KBM-7 (cell line): ENCODE data around the gene SERPINE3.
A peak's percentile ranks its signal among the peaks of the same experiment; 100 is the strongest.

Experiments
- DNase-seq: peaks from one replicate; pipeline ENCODE4 v3.0.0-alpha.2; 2015
- in situ Hi-C: fragments of 300-500 bp; cut with MboI; formaldehyde crosslinking; loops from 2 replicates; pipeline ENCODE4 v1.14.3; 2020; ENCODE audit warnings: low sequenced_read_pairs, low pct_unique_long_range_greater_than_20kb, mixed read lengths

The SERPINE3 gene

GRCh38 chr13:51326777-51327176, 12.7 kb upstream of the SERPINE3 start:
- no peak for DNase-seq
- in situ Hi-C loops, result no loop called here

GRCh38 chr13:51327961-51328360, 11.5 kb upstream of the SERPINE3 start:
- in situ Hi-C loops, result no loop called here
- no peak for DNase-seq

- in situ Hi-C loops, result no loop called here
- no peak for DNase-seq
Measured at GRCh38 chr13:51328488-51328887, 11.0 kb upstream of the SERPINE3 start.

- in situ Hi-C loops, result no loop called here
- no peak for DNase-seq
Measured at GRCh38 chr13:51329606-51330005, 9.9 kb upstream of the SERPINE3 start.

- DNase-seq, result peak; percentile 96
- in situ Hi-C loops, result no loop called here
Measured at GRCh38 chr13:51330791-51331190, 8.7 kb upstream of the SERPINE3 start.

GRCh38 chr13:51331354-51331861, 8.1 kb upstream of the SERPINE3 start:
- DNase-seq, result no peak
- in situ Hi-C loops, result no loop called here

GRCh38 chr13:51332566-51333361, 6.7 kb upstream of the SERPINE3 start:
- DNase-seq, result no peak

GRCh38 chr13:51333421-51333820, 6.1 kb upstream of the SERPINE3 start:
- in situ Hi-C loops, result no loop called here
- no peak for DNase-seq

More at GRCh38 chr13:51332566-51333361, 6.7 kb upstream of the SERPINE3 start:
- in situ Hi-C loops, result no loop called here

- in situ Hi-C loops, result no loop called here
- no peak for DNase-seq
Measured at GRCh38 chr13:51333826-51334225, 5.7 kb upstream of the SERPINE3 start.

- DNase-seq, result no peak
- in situ Hi-C loops, result no loop called here
Measured at GRCh38 chr13:51336746-51337145, 2.7 kb upstream of the SERPINE3 start.

GRCh38 chr13:51339952-51340732, 651 bp downstream of the SERPINE3 start:
- DNase-seq, result no peak
- in situ Hi-C loops, result no loop called here

- no peak for DNase-seq
- in situ Hi-C loops, result no loop called here
Measured at GRCh38 chr13:51341232-51341631, 1.7 kb downstream of the SERPINE3 start.

- in situ Hi-C loops, result no loop called here
- no peak for DNase-seq
Measured at GRCh38 chr13:51341791-51342190, 2.3 kb downstream of the SERPINE3 start.

- no peak for DNase-seq
- in situ Hi-C loops, result no loop called here
Measured at GRCh38 chr13:51342706-51343105, 3.2 kb downstream of the SERPINE3 start.

GRCh38 chr13:51343475-51343874, 4.0 kb downstream of the SERPINE3 start:
- no peak for DNase-seq
- in situ Hi-C loops, result no loop called here

- in situ Hi-C loops, result no loop called here
- DNase-seq, result no peak
Measured at GRCh38 chr13:51346397-51346796, 6.9 kb downstream of the SERPINE3 start.

- in situ Hi-C loops, result no loop called here
- no peak for DNase-seq
Measured at GRCh38 chr13:51347099-51347498, 7.6 kb downstream of the SERPINE3 start.

GRCh38 chr13:51348069-51348967, 8.8 kb downstream of the SERPINE3 start:
- in situ Hi-C loops, result no loop called here
- no peak for DNase-seq

GRCh38 chr13:51349016-51349415, 9.5 kb downstream of the SERPINE3 start:
- no peak for DNase-seq
- in situ Hi-C loops, result no loop called here
